IPS DF 4.7 (cell line): ENCODE results near the gene OGT.
"Not testable (repeated sequence)": the region's sequence is repeated elsewhere in the genome, so short reads cannot be mapped to it uniquely, and the experiment has no call there.

Source experiments
- DNase-seq: peaks from one replicate; pipeline ENCODE4 v3.0.0-alpha.2; 2013; ENCODE audit warnings: low spot score; ENCODE audit errors: extremely low read depth

Gene OGT

DNA sequence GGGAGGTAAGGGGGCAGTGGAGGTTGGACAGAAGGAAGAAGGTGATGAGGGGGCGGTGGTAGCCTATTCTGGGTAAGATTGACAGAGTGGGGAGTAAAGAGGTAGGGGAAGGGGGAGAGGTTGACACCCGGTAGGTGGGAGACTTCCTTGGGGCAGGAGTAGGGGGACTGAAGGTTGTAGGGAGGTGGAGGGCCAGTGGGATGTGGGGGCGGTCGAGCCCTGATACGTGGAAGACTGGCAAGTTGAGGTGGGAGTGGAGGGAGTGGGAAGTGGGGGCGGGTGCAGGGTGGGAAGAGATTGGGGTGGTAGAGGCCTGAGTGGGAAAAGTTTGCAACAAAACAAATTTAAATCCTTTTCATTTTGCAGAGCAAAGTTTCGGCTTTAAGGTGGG lies 47.1 kb downstream of the OGT start:
- DNase-seq = no peak

GRCh38 chrX:71581210-71581609 lies 48.3 kb downstream of the OGT start:
- no peak for DNase-seq

DNA sequence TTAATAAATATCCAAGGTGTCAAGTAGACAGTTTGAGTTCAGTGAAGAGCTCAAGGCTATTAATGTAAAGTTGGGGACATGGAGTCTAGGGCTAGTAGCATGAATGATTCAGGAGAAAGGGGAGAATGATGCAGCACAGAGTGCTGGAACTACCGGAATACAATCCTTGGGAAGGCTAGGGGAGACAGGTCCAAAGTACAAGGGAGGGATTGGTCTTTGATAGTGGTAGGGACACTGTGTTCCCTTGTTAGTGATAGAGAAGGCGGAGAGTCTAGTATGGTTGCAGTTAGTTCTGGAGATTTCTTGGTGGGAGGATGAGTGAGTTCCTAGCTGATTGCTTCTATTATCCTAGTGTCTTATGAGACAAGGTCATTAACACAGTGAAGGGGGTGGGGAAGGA lies 54.0 kb downstream of the OGT start:
- DNase-seq = no peak

DNA sequence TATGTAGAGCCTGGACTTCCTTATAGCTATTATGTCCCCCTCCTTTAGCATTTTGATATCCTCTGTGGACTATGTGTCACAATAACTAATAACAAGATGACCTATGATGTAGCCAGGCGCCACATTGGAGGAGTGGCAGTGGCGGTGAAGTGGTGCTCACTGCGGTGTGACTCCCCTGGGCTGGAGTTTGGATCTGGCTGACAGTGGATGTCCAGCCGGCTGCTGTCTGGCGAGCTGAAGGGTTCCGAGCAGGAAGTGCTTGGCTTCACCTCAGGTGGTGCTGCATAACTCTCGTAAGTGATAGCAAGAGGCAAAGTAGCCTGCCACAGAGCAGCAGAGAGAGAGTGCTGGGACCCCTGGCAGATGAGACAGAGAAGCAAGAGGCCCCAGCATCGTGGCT lies 60.3 kb downstream of the OGT start:
- not testable (repeated sequence) for DNase-seq

- no peak for DNase-seq
Measured at GRCh38 chrX:71599965-71600364, 67.1 kb downstream of the OGT start.

- DNase-seq = no peak
Measured at GRCh38 chrX:71603618-71604017, 70.7 kb downstream of the OGT start.

DNA sequence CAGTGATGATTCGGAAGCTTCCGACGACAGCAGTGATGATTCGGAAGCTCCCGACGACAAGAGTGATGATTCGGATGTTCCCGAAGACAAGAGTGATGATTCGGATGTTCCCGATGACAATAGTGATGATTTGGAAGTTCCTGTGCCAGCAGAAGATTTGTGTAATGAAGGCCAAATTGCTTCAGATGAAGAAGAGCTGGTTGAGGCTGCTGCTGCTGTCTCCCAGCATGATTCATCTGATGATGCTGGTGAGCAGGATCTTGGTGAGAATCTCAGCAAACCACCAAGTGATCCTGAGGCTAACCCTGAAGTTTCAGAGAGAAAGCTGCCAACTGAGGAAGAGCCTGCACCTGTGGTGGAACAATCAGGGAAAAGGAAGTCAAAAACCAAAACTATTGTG lies 71.2 kb downstream of the OGT start:
- DNase-seq = no peak

DNA sequence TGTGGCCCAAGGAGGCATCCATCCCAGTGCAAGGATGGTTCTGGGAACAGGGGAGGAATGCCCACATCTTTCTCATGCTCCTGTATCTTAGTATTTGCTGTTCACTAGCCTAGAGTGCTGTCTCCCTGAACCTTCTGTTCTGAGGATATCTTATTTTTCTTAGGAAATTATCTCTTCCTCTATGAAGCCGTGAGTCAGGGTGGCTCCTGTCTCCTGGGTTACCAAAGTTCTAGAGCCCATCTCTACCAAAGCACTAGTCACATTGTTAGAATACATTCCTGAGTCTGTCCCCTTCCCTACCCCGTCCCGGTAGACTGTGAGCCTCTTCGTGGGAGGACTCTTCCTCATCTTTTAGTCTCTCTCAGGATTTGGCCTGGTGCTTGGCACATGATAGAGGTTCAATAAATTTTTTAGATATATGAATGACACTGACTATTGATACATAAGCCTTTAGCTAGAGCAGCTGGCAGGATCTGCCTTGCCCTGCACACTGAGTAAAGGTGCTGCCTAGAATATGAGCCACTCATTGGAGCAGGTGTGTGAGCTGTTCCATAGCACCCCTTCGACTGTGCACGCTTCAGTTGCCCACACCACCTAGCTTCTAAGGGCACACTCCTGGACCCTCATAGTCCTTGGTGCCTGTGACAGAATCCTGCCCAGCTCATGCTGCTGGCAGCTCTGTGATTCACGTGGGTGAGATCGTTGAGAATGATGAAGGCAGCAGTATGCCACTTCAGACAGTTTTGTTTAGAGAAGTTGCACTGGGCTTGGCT lies 72.1 kb downstream of the OGT start:
- DNase-seq = no peak

- no peak for DNase-seq
Measured at GRCh38 chrX:71606536-71607216, 73.8 kb downstream of the OGT start.

- DNase-seq = no peak
Measured at GRCh38 chrX:71607488-71607887, 74.6 kb downstream of the OGT start.

- no peak for DNase-seq
Measured at GRCh38 chrX:71609095-71609750, 76.3 kb downstream of the OGT start.

DNA sequence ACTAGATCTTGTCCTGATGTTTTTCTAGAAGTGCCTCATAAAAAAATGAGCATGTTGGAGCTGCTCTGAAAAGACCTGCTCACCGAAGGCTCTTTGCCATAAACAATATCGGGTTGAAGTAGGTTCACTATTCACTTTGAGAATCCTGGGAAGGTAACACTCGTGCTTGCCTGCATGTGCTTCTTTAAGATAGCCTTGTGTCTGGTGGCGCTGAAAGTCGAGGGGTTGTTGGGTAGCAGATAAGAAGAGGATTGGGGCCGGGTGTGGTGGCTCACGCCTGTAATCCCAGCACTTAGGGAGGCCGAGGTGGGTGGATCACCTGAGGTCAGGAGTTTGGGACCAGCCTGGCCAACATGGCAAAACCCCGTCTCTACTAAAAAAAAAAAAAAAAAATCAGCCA lies 78.8 kb downstream of the OGT start:
- not testable (repeated sequence) for DNase-seq

DNA sequence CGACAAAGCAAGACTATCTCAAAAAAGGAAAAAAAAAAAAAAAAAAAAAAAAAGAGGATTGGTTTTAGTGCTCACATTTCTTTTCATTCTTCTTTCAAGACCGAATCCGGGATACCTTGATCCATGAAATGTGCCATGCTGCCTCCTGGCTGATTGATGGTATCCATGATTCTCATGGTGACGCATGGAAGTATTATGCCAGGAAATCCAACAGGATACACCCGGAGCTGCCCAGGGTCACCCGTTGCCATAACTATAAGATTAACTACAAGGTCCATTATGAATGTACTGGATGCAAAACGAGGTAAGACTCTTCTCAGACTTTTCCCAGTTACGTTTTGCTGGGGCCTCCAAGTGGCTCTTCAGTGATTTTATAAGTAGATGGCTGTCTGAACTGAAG lies 79.4 kb downstream of the OGT start:
- DNase-seq = no peak

DNA sequence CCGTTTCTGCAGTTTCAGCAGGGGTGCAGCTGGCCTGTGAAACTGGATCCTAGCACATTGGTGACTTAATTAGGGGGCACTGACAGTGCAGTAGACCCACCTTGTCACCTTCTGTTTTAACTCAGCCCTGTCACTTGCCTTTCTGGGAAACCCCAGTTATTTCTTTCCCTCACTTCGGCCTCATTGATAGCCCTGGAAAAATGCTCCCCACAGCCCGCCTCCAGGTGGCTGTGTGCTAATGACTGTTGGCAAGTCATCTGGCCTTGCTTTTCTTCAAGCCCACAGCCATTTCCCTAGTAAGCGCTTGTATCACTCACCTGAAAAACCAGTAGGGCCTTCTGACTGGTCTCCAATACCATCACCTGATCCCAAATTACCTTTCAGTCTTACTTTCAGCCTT lies 82.2 kb downstream of the OGT start:
- no peak for DNase-seq

DNA sequence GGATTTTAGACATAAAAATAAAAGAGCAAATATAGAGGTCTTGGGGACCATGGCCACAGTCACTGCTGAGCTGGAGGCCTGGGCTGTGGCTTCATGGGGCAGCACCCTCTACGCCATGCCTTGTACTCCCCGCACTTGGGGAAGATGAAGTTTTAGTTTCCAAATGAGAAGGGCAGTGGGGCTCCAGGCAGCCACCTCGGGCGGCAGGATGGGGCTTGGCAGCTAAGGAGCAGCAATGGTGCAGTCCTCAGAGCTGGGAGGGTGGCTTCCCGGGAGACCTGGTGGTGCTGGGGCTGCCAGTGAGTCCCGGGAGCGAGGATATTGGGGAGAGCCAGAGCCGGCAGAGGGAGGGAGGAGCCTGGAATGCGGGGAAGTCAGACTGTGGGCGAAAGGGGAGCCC lies 83.0 kb downstream of the OGT start:
- DNase-seq = no peak

GRCh38 chrX:71616672-71617529 lies 84.0 kb downstream of the OGT start:
- no peak for DNase-seq

GRCh38 chrX:71617742-71618141 lies 84.8 kb downstream of the OGT start:
- no peak for DNase-seq

DNA sequence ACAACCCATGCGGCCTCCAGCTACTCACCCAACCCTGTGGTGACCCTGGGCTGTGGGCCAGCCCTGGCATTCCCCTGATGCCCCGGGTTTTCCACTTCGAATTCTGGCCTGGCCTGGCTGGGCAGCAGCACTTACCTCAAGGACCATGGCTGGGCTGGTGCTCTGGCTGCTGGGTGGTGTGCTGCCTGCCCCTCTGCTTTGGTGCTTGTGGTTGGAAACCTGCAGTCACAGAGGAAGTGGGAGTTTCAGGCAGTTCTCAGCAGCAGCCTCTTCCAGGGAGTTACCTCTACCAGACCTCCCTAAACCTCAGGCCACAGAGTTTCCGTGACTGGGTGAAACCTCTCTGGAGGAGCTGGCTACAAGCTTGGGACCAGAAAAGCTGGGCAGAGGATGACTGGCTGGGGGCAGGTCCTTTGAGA lies 85.4 kb downstream of the OGT start, which contains the start of gene CXCR3:
Gene CXCR3 (minus strand): TSS at position 209 of the 419 bp plus-strand sequence. CDS start 62 bp downstream, at position 147.
- DNase-seq = no peak

- no peak for DNase-seq
Measured at GRCh38 chrX:71618787-71619186, 85.9 kb downstream of the OGT start.

DNA sequence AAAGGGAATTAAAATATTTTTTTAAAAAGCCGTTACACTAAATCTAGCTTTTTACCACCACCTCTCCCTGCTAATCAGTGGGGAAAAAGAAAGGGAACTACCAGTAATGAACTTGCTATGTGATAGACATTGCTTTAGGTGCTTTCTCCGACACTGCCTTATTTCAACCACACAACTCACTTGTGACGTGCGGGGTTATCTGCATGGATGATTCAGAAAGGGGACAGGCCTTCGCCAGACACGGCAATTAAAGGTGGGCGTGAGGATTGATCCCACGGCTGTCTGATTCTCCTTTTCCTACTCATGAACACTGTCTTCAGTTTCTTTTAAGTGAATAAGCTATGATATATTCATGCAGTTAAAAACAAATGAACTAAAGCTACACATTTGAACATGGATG lies 86.3 kb downstream of the OGT start:
- DNase-seq = no peak

GRCh38 chrX:71619986-71620385 lies 87.1 kb downstream of the OGT start:
- no peak for DNase-seq
